Karpas-422 (cell line): ENCODE data around the gene PIR. TPM values are rescaled to one million over a fixed set of nuclear protein-coding genes. Genes with fewer than 3 reads are reported as not detected.

Experiments used
- DNase-seq: peaks from one replicate; pipeline ENCODE4 v3.0.0-alpha.2; 2015
- H2AFZ ChIP-seq: fragments of 200-600 bp; sonication (generic); 2 replicates; pipeline ENCODE4 v1.6.1; 2014; ENCODE audit warnings: antibody characterized with exemption, low read length, mixed read lengths
- H3K27ac ChIP-seq: fragments of 200-600 bp; sonication (generic); 2 replicates; pipeline ENCODE4 v1.5.1; 2014; ENCODE audit warnings: mild to moderate bottlenecking, low read length, moderate library complexity
- H3K27me3 ChIP-seq: fragments of 200-600 bp; sonication (generic); 2 replicates; pipeline ENCODE4 v1.6.1; 2014; ENCODE audit warnings: low read length, mixed read lengths
- H3K36me3 ChIP-seq: fragments of 200-600 bp; sonication (generic); 2 replicates; pipeline ENCODE4 v1.6.1; 2014; ENCODE audit warnings: low read length, mixed read lengths; ENCODE audit not compliant: insufficient read depth
- H3K4me1 ChIP-seq: fragments of 200-600 bp; sonication (generic); 2 replicates; pipeline ENCODE4 v1.6.1; 2014; ENCODE audit warnings: mild to moderate bottlenecking, low read length, mixed read lengths
- H3K4me2 ChIP-seq: fragments of 200-600 bp; sonication (generic); 2 replicates; pipeline ENCODE4 v1.6.1; 2014; ENCODE audit warnings: low read length, low read depth, mild to moderate bottlenecking; ENCODE audit not compliant: poor library complexity, severe bottlenecking
- H3K4me3 ChIP-seq: fragments of 200-600 bp; sonication (generic); 2 replicates; pipeline ENCODE4 v1.5.1; 2014; ENCODE audit warnings: mild to moderate bottlenecking, antibody characterized with exemption, low read length, mixed read lengths
- H3K79me2 ChIP-seq: fragments of 200-600 bp; sonication (generic); 2 replicates; pipeline ENCODE4 v1.6.1; 2014; ENCODE audit warnings: mild to moderate bottlenecking, low read length, mixed read lengths
- H3K9ac ChIP-seq: fragments of 200-600 bp; sonication (generic); 2 replicates; pipeline ENCODE4 v1.6.0; 2014; ENCODE audit warnings: low read length
- H3K9me2 ChIP-seq: fragments of 200-600 bp; sonication (generic), shearing (Covaris generic); replicated peaks from 2 replicates; pipeline ENCODE4 v1.6.0; 2014; ENCODE audit warnings: mild to moderate bottlenecking, low read length, moderate library complexity; ENCODE audit not compliant: insufficient read depth
- H3K9me3 ChIP-seq: fragments of 300-700, 200-600 bp; sonication (generic); 2 replicates; pipeline ENCODE4 v1.6.1; 2014; ENCODE audit warnings: low read length, mixed read lengths
- H4K20me1 ChIP-seq: fragments of 200-600 bp; sonication (generic); 2 replicates; pipeline ENCODE4 v1.6.1; 2014; ENCODE audit warnings: mild to moderate bottlenecking, antibody characterized with exemption, low read length, low read depth; ENCODE audit not compliant: insufficient read depth
- total RNA-seq: library from RNA; depleted of rRNA; stranded (reverse); fragments of >200 nt; shearing (Covaris generic); gene quantifications from 2 replicates; pipeline ENCODE4 v1.2.3, GENCODE V29; 2014; ENCODE audit warnings: low replicate concordance

Gene PIR
- total RNA-seq, 1 experiment from 2014 or later, result not detected

GRCh38 chrX:15410430-15410829 is 82.7 kb downstream of the PIR start:
- Histone ChIP-seq H3K9me2 (no peaks in the 10 kb centered on the region), H3K9ac (no peak overlapping the region), H4K20me1 (no peaks in the 10 kb centered on the region), H3K4me1 (peaks cover 17% of the 10 kb centered on the region), H3K27me3 (no peaks in the 10 kb centered on the region), H3K4me3 (no peak overlapping the region), H3K4me2 (no peak overlapping the region), H2AFZ (no peak overlapping the region), H3K36me3 (no peaks in the 10 kb centered on the region), H3K79me2 (no peaks in the 10 kb centered on the region), H3K27ac (no peak overlapping the region), H3K9me3 (no peaks in the 10 kb centered on the region)
- no peak for DNase-seq

- H3K9me3 ChIP-seq, result no peaks in the 10 kb centered on the region
- H3K27me3 ChIP-seq, result no peaks in the 10 kb centered on the region
- H2AFZ ChIP-seq, result no peak overlapping the region
- no peak overlapping the region for H3K9ac ChIP-seq
- no peaks in the 10 kb centered on the region for H3K36me3 ChIP-seq
- H3K4me1 ChIP-seq, result peaks cover 11% of the 10 kb centered on the region
- DNase-seq, result no peak
- no peak overlapping the region for H3K27ac ChIP-seq
- H3K4me2 ChIP-seq, result no peak overlapping the region
- H3K4me3 ChIP-seq, result no peak overlapping the region
- no peaks in the 10 kb centered on the region for H3K9me2 ChIP-seq
- H4K20me1 ChIP-seq, result no peaks in the 10 kb centered on the region
- no peaks in the 10 kb centered on the region for H3K79me2 ChIP-seq
Observed at GRCh38 chrX:15405846-15406245, 87.3 kb downstream of the PIR start.

GRCh38 chrX:15404401-15405096 is 88.6 kb downstream of the PIR start:
- no peak overlapping the region for H2AFZ ChIP-seq
- H3K79me2 ChIP-seq, result no peaks in the 10 kb centered on the region
- H3K27ac ChIP-seq, result no peak overlapping the region
- no peaks in the 10 kb centered on the region for H3K9me3 ChIP-seq
- H3K9ac ChIP-seq, result no peak overlapping the region
- H3K4me3 ChIP-seq, result no peak overlapping the region
- H3K4me2 ChIP-seq, result no peak overlapping the region
- H3K27me3 ChIP-seq, result no peaks in the 10 kb centered on the region
- no peak for DNase-seq
- no peaks in the 10 kb centered on the region for H3K9me2 ChIP-seq
- H3K36me3 ChIP-seq, result no peaks in the 10 kb centered on the region
- peaks cover 11% of the 10 kb centered on the region for H3K4me1 ChIP-seq
- no peaks in the 10 kb centered on the region for H4K20me1 ChIP-seq

GRCh38 chrX:15401378-15401777 is 91.8 kb downstream of the PIR start:
- Histone ChIP-seq H3K4me3 (no peak overlapping the region), H3K27ac (no peak overlapping the region), H3K79me2 (no peaks in the 10 kb centered on the region), H3K9me3 (no peaks in the 10 kb centered on the region), H3K27me3 (no peaks in the 10 kb centered on the region), H3K36me3 (no peaks in the 10 kb centered on the region), H3K4me2 (no peak overlapping the region), H3K9ac (no peak overlapping the region), H3K9me2 (no peaks in the 10 kb centered on the region), H2AFZ (no peak overlapping the region), H3K4me1 (peaks cover 11% of the 10 kb centered on the region), H4K20me1 (no peaks in the 10 kb centered on the region)
- no peak for DNase-seq

GRCh38 chrX:15399962-15400391 is 93.2 kb downstream of the PIR start:
- Histone ChIP-seq H4K20me1 (no peaks in the 10 kb centered on the region), H3K79me2 (no peaks in the 10 kb centered on the region), H3K4me2 (no peak overlapping the region), H2AFZ (no peak overlapping the region), H3K4me1 (peaks cover 7% of the 10 kb centered on the region), H3K9ac (no peak overlapping the region), H3K27ac (no peak overlapping the region), H3K27me3 (no peaks in the 10 kb centered on the region), H3K36me3 (no peaks in the 10 kb centered on the region), H3K9me3 (no peaks in the 10 kb centered on the region), H3K4me3 (no peak overlapping the region), H3K9me2 (no peaks in the 10 kb centered on the region)
- DNase-seq, result no peak

- H3K4me3 ChIP-seq, result no peak overlapping the region
- H4K20me1 ChIP-seq, result no peaks in the 10 kb centered on the region
- no peaks in the 10 kb centered on the region for H3K27me3 ChIP-seq
- H3K36me3 ChIP-seq, result no peaks in the 10 kb centered on the region
- H3K27ac ChIP-seq, result no peak overlapping the region
- H3K79me2 ChIP-seq, result no peaks in the 10 kb centered on the region
- no peaks in the 10 kb centered on the region for H3K4me1 ChIP-seq
- H3K4me2 ChIP-seq, result no peak overlapping the region
- no peak overlapping the region for H2AFZ ChIP-seq
- H3K9ac ChIP-seq, result no peak overlapping the region
- DNase-seq, result no peak
- H3K9me2 ChIP-seq, result no peaks in the 10 kb centered on the region
- H3K9me3 ChIP-seq, result no peaks in the 10 kb centered on the region
Observed at GRCh38 chrX:15398874-15399273, 94.3 kb downstream of the PIR start.

- Histone ChIP-seq H3K4me1 (no peaks in the 10 kb centered on the region), H3K4me3 (no peak overlapping the region)
Observed at GRCh38 chrX:15395789-15396188, 97.3 kb downstream of the PIR start.

GRCh38 chrX:15391850-15392249 is 101.3 kb downstream of the PIR start:
- no peak for DNase-seq
- H3K9me3 ChIP-seq, result no peaks in the 10 kb centered on the region
- no peak overlapping the region for H3K27ac ChIP-seq

More at GRCh38 chrX:15395789-15396188, 97.3 kb downstream of the PIR start:
- no peak overlapping the region for H3K4me2 ChIP-seq
- no peak for DNase-seq
- H3K36me3 ChIP-seq, result no peaks in the 10 kb centered on the region
- no peaks in the 10 kb centered on the region for H3K9me2 ChIP-seq
- no peak overlapping the region for H3K27ac ChIP-seq
- H4K20me1 ChIP-seq, result no peaks in the 10 kb centered on the region
- no peaks in the 10 kb centered on the region for H3K9me3 ChIP-seq
- H3K9ac ChIP-seq, result no peak overlapping the region
- no peak overlapping the region for H2AFZ ChIP-seq
- no peaks in the 10 kb centered on the region for H3K27me3 ChIP-seq
- H3K79me2 ChIP-seq, result no peaks in the 10 kb centered on the region

More at GRCh38 chrX:15391850-15392249, 101.3 kb downstream of the PIR start:
- Histone ChIP-seq H3K4me3 (no peak overlapping the region), H3K36me3 (no peaks in the 10 kb centered on the region), H3K4me2 (no peak overlapping the region), H3K9ac (no peak overlapping the region), H3K9me2 (no peaks in the 10 kb centered on the region), H3K4me1 (no peaks in the 10 kb centered on the region), H3K27me3 (no peaks in the 10 kb centered on the region), H4K20me1 (no peaks in the 10 kb centered on the region), H2AFZ (no peak overlapping the region), H3K79me2 (no peaks in the 10 kb centered on the region)
